HG03575 (cell line): ENCODE results near the gene FAIM.
"Not testable (repeated sequence)": the region's sequence is repeated elsewhere in the genome, so short reads cannot be mapped to it uniquely, and the experiment has no call there.

Source experiments
- ATAC-seq: cut with Tn5 transposase; IDR thresholded peaks from one replicate; pipeline ENCODE4 v1.9.1; 2021; ENCODE audit not compliant: unreplicated experiment, insufficient number of reproducible peaks, low FRiP score; ENCODE audit errors: extremely low read depth

The FAIM gene

DNA sequence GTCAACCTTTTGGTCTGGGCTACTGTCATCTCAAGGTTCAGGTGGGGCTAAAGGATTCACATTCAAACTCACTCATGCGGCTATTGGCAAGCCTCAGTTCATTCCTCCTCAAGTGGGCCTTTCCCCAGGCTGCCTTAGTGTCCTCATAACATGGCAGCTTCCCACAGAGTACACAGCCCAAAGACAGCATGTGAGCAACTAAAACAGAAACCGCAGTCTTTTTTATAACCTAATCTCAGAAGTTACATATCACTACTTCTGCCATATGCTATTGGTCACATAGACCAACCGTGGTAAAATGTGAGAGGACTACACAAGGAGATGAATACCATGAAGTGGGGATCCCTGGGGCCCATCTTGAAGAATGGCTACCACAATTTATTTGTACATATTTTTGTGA lies 10.0 kb upstream of the FAIM start:
- ATAC-seq, result no peak

DNA sequence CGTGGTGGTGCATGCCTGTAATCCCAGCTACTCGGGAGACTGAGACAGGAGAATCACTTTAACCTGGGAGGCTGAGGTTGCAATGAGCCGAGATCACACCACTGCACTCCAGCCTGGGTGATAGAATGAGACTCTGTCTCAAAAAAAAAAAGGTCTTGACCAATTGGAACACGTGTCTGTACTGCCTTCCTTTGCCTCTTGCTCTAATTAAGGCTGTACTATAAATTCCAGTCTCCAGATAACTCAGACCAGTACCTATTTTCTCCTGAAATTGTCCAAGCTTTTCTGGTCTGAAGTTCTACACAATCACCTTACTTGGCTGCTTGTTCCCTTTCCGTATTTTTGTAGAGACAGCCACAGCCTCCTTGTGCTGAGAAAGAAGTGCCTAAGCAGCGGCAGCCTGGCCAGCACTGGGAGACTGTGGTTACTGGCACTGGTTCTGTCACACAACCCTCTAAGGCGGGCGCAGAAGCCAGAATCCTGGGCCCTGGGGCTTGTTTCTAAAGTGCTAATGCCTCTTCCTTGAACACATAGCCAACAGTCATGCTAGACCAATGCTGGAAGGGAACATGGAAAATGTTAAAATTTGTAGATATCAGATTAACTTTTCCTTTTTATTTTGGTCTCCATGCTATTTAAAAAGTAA lies 8.3 kb upstream of the FAIM start:
- no peak for ATAC-seq

DNA sequence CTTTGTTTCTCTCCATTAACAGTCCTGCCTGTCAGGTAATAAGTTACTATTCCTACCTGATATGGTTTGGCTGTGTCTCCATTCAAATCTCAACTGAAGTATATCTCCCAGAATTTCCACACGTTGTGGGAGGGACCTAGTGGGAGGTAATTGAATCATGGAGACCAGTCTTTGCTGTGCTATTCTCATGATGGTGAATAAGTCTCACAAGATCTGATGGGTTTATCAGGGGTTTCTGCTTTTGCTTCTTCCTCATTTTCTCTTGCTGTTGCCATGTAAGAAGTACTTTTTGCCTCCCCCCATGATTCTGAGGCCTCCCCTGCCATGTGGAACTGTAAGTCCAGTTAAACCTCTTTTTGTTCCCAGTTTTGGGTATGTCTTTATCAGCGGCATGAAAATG lies 6.9 kb upstream of the FAIM start:
- ATAC-seq, result not testable (repeated sequence)

GRCh38 chr3:138604106-138604595 lies 4.4 kb upstream of the FAIM start:
- not testable (repeated sequence) for ATAC-seq

DNA sequence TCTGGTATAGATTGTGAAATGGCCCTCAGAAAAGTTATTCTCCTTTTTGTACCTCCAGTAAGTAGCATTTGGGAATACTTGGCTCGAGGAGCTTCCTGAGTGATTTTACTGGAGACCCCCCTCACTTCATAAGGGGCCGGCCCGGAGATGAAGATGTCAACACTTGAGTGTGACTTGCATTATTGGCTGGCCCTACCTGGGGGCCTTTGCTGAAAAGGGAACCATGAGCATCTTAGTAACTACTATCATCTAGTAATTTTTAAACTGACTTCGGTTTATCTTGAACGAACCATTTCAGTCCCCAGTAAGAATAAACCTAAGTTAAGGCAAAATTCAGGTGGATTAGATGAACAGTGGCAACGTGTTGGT lies 1.3 kb downstream of the FAIM start:
- no peak for ATAC-seq

- ATAC-seq, result no peak
These were observed 6.9 kb downstream of the FAIM start for GRCh38 chr3:138615462-138615861.

- no peak for ATAC-seq
These were observed 11.9 kb downstream of the FAIM start for GRCh38 chr3:138620431-138620830.

- no peak for ATAC-seq
These were observed 15.9 kb downstream of the FAIM start for GRCh38 chr3:138624518-138624917.

DNA sequence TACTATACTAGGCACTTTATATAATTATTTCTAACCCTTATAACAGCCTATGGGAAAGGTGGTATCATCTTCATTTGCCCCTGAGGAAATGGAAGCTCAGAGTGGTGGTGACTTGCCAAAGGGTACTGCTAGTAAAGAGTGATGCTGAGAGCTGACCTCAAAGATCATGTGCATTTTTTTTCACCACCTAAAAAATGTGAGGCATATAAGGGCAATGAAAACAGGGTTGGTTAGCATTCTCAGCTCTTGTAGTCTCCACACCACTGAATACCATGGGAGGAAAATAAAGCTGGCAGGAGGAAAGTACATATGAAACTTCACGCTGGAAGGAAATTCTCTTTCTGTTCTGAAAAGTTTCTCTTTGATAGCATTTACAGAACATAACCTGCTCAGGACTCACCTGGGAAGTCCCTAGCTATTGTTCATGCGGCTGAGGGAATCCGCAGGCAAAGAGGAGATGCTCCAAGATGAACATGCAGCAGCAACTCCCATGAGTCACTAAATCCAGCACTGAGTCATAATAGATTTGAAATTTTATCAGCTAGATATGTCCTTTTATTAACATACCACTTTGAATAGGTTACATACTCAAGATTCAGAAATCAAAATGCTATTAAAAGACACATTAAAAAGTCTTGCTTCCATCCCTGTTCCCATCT lies 17.3 kb downstream of the FAIM start:
- ATAC-seq, result no peak

DNA sequence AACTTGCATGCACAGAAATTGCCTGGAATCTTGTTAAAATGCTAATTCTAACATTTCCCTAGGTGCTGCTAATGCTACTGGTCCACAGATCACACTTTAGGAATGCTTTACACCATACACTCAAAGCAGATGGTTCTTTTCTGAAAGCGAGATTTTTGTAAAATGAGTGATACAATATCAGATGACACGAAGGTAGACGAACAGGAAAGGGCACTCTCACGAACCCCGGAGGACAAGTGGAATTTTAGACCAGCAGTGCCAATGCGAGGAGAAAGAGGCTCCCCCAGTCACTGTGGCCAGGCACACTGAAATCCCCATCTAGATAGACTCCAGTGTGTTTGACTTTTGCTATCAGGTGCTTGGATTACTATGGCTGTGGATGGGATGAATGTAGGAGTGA lies 21.0 kb downstream of the FAIM start:
- no peak for ATAC-seq

GRCh38 chr3:138638641-138639040 lies 30.1 kb downstream of the FAIM start:
- no peak for ATAC-seq

- no peak for ATAC-seq
These were observed 32.0 kb downstream of the FAIM start for GRCh38 chr3:138640537-138640936.

GRCh38 chr3:138642226-138642926 lies 33.8 kb downstream of the FAIM start:
- ATAC-seq, result no peak

DNA sequence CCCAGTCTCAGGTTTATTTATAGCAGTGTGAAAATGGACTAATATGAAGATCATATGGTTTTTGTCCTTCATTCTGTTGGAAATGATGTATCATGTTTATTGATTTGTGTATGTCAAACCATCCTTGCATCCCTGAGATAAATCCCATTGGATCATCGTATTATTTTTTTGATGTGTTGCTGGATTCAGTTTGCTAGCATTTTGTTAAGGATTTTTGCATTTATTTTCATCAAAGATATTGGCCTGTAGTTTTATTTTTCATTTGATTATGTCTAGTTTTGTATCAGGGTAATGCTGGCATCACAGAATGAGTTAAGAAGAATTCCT lies 34.3 kb downstream of the FAIM start:
- ATAC-seq, result no peak

- no peak for ATAC-seq
These were observed 37.4 kb downstream of the FAIM start for GRCh38 chr3:138646008-138646407.

DNA sequence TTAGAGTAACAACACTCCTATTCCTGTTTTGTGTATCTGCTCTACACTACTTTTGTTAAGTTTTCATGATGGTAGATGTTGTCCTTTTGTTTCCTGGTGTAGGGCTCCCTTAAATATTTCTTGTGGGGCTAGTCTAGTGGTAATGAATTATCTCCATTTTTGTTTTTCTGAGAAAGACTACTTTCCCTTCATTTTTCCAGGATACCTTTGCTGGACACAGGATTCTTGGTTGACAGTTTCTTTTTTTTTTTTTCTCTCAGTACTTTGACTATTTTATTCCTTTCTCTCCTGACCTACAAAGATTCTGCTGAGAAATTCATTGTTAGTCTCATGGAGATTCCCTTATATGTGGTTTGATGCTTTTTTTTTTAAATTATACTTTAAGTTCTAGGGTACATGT lies 37.9 kb downstream of the FAIM start:
- no peak for ATAC-seq

DNA sequence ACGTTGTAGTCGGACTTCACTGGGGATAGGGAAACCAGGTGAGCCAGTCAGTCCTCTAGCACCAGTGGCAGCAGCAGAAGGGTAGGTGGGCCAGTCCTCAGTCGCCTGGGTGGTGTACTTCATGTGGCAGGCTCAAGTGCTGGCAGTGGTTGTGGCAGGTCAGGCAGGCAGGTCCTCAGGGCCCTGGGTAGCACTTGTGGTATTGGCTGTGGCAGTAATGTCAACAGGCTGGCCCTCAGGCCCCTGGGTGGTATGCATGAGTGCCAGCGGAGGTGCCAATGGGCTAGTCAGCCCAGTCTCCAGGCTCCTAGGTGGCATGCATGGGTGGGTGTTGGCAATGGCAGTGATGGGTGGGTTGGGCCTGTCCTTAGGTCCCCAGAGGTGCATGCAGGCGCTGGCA lies 40.6 kb downstream of the FAIM start:
- no peak for ATAC-seq

- no peak for ATAC-seq
These were observed 45.0 kb downstream of the FAIM start for GRCh38 chr3:138653567-138653966.

- ATAC-seq, result no peak
These were observed 48.9 kb downstream of the FAIM start for GRCh38 chr3:138657508-138657907.

GRCh38 chr3:138668107-138668506 lies 59.5 kb downstream of the FAIM start:
- ATAC-seq, result no peak
